ENCODE results near the gene CHST12. TPM values are rescaled to one million over a fixed set of nuclear protein-coding genes. Genes with fewer than 3 reads are reported as not detected.

The CHST12 gene
- total RNA-seq, 1 experiment from 2014 or later, result 19.3 TPM

DNA sequence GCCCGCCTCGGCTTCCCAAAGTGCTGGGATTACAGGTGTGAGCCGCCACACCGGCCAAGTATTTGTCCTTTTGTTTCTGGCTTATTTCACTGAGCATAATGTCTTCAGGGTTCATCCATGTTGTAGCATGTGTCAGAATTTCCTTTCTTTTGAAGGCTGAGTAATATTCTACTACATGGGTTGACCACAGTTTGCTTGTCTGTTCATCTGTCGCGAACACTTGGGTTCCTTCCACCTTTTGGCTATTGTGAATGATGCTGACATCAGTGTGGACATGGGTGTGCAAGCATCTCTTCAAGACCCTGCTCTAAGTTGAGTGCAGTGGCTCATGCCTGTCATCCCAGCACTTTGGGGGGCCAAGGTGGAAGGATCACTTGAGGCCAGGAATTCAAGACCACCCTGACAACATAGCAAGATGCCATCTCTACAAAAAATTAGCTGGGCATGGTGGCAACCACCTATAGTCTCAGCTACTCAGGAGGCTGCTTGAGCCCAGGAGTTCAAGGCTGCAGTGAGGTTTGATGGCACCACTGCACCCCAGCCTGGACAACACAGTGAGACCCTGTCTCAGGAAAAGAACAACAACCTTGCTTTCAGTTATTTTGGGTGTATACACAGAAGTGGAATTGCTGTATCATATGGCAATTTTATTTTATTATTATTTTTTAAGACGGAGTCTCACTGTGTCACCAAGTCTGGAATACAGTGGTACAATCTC, 17.0 kb downstream of the CHST12 start:
- no peak overlapping the region for H3K9ac ChIP-seq (ENCODE audit: extremely low read depth, insufficient read length, low read length)
- H2BK15ac ChIP-seq (ENCODE audit: low read depth, low read length), result no peak overlapping the region
- no peak overlapping the region for H4K5ac ChIP-seq (ENCODE audit: insufficient read length, low read depth, low read length)
- Mint-ChIP-seq H3K4me1 (peaks cover 24 to 35% of the 10 kb centered on the region in 2 experiments), H3K4me3 (no peak overlapping the region), H3K27me3 (ENCODE audit: low read depth) (no peaks in the 10 kb centered on the region), H3K9me3 (peaks cover 0 to 3% of the 10 kb centered on the region in 2 experiments; a peak in 2 of 5 replicates), H3K36me3 (ENCODE audit: insufficient read depth in 1 of 3, low read depth in 3 of 3) (peaks cover 0 to 10% (median 5%) of the 10 kb centered on the region in 3 experiments; a peak in 4 of 7 replicates), H3K27ac (no peak overlapping the region)
- H3K4me1 ChIP-seq (ENCODE audit: insufficient read depth, low read length), result peaks cover 4% of the 10 kb centered on the region; the same call in 1 of the 2 replicates
- H3K27me3 ChIP-seq (ENCODE audit: insufficient read depth, low read length), result no peaks in the 10 kb centered on the region
- H4K8ac ChIP-seq (replicated peaks; ENCODE audit: insufficient read length, low read depth, low read length), result no peak overlapping the region
- no peak overlapping the region for H2AK5ac ChIP-seq (ENCODE audit: insufficient read length, low read length)
- DNase-seq, result no peak
- no peak overlapping the region for H2BK120ac ChIP-seq (ENCODE audit: low read depth, low read length, poor library complexity, severe bottlenecking)
- TF ChIP-seq, protein P1, sequence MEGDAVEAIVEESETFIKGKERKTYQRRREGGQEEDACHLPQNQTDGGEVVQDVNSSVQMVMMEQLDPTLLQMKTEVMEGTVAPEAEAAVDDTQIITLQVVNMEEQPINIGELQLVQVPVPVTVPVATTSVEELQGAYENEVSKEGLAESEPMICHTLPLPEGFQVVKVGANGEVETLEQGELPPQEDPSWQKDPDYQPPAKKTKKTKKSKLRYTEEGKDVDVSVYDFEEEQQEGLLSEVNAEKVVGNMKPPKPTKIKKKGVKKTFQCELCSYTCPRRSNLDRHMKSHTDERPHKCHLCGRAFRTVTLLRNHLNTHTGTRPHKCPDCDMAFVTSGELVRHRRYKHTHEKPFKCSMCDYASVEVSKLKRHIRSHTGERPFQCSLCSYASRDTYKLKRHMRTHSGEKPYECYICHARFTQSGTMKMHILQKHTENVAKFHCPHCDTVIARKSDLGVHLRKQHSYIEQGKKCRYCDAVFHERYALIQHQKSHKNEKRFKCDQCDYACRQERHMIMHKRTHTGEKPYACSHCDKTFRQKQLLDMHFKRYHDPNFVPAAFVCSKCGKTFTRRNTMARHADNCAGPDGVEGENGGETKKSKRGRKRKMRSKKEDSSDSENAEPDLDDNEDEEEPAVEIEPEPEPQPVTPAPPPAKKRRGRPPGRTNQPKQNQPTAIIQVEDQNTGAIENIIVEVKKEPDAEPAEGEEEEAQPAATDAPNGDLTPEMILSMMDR (conservative IDR thresholded peaks at IDR 0.05), result no peak
- H3K4me2 ChIP-seq (ENCODE audit: insufficient read depth, insufficient read length, low read length), result no peak overlapping the region
- H3T11ph ChIP-seq (ENCODE audit: low read length), result no peak overlapping the region
- H3K23ac ChIP-seq (ENCODE audit: insufficient read length, low read depth, low read length), result no peak overlapping the region
- H3K27ac ChIP-seq (ENCODE audit: insufficient read length, low read depth, low read length), result no peak overlapping the region
- H3K79me2 ChIP-seq (ENCODE audit: insufficient read depth, low read length), result peaks cover 2% of the 10 kb centered on the region; the same call in 1 of the 2 replicates
- H2BK20ac ChIP-seq (ENCODE audit: low read depth, low read length, poor library complexity, severe bottlenecking), result no peak overlapping the region
- H3K79me1 ChIP-seq (ENCODE audit: insufficient read depth, low read depth, low read length, poor library complexity, severe bottlenecking), result no peaks in the 10 kb centered on the region
- no peak overlapping the region for H3K14ac ChIP-seq (ENCODE audit: insufficient read depth, low read length)
- H3K4ac ChIP-seq (ENCODE audit: low read depth, low read length), result no peak overlapping the region
- H3K23me2 ChIP-seq (ENCODE audit: insufficient read length, low read depth, low read length, poor library complexity, severe bottlenecking), result no peaks in the 10 kb centered on the region
- no peak overlapping the region for H4K91ac ChIP-seq (ENCODE audit: insufficient read length, low read depth, low read length)
- H2BK5ac ChIP-seq (ENCODE audit: insufficient read length, low read length), result no peak overlapping the region
- H3K9me3 ChIP-seq (ENCODE audit: control insufficient read depth, low read depth, low read length), result no peaks in the 10 kb centered on the region
- H3K56ac ChIP-seq (ENCODE audit: insufficient read length, low read depth, low read length), result no peak overlapping the region
- peaks cover 2% of the 10 kb centered on the region for H4K20me1 ChIP-seq (ENCODE audit: control insufficient read depth, insufficient read depth, insufficient read length)
- no CpG with 5 or more reads among the region's 7 CpGs for WGBS (ENCODE audit: extremely low coverage, insufficient read length, low lambda C conversion rate)
- no peak overlapping the region for H2AFZ ChIP-seq (ENCODE audit: low read length)
- H3K18ac ChIP-seq (ENCODE audit: insufficient read length, low read depth, low read length), result no peak overlapping the region
- no peak overlapping the region for H2BK12ac ChIP-seq (ENCODE audit: insufficient read length, low read depth, low read length)

Measured in H9 (cell line).